ENCODE measurements around the gene CFAP157.
"Not testable (repeated sequence)": the region's sequence is repeated elsewhere in the genome, so short reads cannot be mapped to it uniquely, and the experiment has no call there.

Gene CFAP157

DNA sequence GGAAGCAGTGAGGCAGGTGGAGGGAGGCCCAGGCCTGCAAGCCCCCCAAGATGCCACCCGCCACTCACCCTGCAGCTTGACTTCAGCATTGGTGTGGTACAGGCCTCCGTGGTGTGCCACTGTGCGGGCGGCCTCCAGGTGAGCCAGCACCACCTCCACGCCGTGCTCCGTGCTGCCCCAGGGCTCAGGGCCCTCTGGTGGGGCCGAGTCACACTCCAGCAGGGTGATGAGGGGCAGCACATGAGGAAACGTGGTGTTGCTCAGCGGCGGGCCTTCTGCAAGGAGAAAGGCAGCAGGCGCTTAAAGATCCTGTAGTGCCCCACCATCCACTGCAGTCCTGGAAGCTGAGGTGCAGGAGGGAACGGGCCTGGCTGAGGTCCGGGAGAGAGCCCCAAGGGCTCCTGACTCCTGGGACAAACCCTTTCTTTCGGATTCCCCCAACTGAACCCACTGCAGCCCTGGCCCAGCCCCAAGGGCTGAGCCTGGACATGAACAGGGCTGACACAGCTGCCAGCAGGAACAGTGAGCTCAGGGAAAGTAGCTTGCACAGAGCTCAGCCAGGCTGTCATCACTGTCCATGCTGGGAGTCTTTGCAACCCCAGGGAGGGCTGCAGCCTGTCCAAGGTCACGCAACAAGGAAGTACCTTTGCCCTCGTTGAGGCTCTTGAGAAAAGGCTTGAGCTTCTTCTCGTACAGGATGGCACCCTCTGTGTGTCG is 33.0 kb downstream of the CFAP157 start:
- DNase-seq, result peak; percentile 38

DNA sequence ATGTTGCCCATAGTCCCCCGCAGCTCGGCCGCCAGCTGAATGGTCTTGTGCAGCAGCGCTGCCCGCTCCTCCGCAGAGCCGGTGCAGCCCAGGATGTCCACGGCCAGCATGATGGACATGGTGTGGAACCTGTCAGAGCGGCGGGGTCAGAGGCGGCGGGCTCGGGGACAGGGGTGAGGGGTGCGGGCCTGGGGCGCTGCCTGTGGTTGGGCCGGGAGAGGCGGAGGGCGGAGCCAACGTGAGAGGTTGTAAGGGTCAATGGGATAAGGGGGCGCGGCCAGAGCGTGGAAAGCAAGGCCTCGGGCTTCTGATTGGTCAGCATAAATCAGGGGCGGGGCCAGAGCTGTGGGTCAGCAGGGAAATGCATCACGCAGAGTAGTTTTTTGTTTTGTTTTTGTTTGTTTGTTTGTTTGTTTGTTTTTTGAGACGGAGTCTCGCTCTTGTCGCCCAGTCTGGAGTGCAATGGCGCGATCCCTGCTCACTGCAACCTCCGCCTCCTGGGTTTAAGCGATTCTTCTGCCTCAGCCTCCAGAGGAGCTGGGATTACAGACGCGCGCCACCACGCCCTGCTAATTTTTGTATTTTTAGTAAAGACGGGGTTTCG is 35.1 kb downstream of the CFAP157 start:
- DNase-seq, result no peak

DNA sequence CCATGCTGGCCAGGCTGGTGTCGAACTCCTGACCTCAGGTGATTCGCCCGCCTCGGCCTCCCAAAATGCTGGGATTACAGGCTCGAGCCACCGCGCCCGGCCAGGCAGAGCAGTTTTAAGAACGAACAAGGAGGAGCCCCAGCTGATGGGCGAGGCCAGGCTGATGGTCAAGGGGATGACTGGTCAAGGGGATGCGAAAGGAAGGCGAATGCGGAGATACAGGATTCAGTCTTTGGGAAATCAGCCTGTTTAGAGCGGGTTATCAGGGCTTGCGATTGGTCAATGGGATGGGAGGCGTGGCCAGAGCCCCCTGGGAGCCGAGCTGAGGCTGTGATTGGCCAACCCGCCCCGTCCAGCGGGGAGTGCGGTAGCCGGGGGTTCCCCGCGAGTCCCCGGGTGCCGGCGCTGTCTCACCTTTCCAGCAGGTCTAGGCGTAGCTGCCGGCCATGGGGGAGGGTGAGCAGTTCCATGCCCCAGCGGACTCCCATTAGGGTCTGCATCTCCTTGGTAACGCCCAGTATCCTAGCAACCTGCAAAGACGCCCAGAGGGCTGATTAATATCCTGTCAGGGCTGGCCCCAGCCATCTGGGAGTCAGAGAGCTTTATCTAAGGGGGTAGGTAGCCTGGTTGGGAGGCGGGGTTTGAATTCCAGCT is 35.8 kb downstream of the CFAP157 start:
- DNase-seq, result no peak

DNA sequence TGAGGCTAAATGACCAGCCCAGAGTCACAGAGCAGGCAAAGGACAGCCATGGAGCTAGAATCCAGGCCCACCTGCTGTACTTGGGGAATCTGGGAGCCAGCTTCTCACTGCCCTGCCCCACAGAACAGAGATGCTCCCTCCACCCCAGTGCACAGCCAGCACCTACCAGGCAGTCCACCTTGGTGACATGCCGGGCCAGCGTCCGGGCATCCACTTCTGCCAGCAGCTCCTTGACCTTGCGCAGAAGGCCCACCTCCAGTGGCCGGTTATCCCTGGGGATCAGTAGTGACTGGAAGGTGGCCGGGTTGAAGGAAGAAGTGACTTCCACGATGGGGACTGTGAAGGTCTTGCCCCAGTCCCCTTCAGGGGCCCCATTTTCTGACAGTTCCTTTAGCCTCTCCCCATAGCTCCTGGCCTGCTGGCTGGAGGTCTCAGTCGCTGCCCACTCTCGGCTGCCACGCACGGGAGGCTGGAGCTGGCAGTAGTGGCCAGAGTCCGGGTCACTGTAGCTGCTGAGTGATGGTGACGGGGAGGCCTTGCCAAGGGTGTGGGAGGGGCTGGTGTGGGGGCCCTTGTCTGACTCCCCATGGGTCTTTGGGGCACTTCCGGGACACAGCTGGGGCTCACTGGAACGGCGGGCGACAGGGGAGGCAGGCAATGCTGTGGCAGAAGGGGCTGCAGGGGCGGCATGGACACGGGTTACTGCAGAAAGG is 37.8 kb downstream of the CFAP157 start:
- DNase-seq, result no peak

DNA sequence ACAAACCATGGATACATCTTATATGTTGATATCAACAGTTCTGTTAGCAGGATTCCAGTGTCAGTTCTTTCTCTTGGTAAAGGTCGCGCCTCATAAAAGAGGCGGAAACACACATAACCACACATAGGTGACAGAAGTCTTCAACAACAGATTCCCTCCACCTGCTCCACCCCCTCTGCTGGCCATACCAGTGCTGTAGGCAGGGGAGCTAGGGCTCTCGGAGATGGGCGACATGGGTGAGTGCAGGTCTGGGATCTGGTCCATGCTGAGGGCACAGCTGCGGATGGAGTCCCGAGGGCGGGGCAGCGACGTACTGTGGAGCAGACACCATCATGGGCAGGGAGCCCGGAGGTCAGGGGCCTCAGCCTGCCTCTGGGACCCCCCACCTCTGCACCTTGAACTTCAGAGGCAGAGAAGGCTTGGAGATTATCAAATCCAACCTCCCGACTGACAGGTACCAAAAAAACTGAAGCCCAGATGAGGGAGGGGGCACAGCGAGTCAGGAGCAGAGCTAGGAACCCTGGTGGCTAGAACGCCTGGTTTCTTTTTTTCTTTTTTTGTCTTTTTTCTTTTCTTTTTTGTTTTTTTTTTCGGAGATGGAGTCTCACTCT is 40.3 kb downstream of the CFAP157 start:
- DNase-seq, result no peak

DNA sequence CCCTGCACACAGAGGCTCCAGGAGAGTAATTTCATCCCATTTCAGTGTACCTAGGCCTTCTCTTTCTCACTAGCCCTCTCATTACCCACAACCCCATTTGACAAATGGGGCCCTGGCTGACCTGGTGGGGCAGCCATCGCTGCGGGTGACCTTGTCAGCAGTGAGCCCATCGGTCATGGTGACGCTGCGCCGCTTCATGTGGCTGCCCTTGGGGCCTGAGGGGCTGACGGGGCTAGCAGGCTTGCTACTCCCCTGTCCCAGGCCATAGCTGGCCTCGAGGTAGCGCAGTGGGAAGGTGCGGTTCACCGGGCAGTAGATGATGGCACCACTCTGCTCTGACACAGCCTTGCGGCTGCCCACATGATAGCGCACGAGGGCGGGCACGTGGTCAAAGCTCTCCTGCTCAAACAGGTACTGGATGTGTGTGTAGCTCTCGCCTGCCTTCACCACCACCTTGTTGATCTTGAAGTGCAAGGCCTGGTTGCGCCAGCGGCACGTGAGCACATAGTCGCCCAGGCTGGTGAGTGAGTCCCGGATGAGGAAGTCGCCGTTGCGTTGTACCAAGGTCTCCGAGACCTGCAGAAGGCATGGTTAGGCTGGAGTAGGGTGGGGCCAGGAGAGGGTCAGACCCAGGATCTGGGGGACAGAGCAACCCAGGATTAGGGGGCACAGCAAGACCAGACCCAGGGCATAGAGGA is 42.5 kb downstream of the CFAP157 start:
- DNase-seq, result no peak

DNA sequence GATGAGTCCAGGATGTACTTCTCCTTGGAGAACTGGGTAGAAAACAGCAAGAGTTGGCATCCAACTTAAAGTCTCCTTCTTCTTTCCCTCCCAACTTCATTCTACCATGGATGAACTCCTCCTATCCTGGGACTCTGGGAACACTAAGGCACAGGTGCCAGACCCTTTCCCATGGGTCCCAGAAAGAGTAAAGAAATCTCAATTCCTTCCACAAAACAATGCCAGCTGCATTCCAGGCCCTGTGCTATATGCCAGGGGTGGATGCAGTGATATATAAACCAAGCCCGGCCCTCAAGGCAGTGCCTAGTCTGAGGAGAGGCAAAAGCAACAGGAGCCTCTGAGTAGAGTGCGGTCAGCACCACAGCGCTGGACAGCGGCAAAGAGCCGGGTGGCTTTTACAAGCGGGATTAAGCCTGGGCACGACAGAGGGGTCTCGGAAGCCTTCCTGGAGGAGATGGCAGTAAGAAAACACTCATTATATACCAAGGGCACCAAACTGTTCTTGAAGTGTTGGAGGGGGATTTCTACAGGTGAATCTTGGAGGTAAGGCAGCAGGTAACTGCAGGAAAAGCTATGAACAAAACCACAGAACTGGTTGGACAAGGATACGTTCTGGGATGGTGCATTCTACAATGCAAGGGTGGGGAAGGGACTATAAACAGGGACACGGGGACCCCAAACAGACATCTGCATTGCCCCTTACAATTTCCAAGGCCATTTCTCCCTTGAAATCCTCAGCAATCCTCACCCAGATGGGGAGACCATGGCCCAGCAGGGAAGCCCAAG is 44.7 kb downstream of the CFAP157 start:
- DNase-seq, result no peak

DNA sequence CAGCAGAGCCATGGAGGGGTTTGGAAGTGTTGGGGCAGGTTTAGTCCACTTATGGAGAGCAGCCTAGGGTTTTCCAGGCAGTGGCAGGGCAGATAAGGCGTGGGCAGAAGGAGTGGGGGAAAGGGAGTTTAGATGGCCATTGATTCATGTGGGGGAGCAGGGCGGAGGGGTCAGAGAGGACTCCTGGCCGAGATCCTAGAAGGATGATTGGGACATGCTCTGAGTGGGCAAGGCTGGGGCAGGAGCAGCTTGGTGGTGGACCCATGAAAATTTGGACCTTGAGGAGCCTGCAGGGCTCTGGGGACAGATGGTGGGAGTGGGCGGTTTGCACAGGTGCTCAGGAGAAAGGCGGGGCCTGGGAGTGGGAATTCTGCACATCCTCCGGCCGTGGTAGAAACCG is 46.4 kb downstream of the CFAP157 start:
- no peak for DNase-seq

DNA sequence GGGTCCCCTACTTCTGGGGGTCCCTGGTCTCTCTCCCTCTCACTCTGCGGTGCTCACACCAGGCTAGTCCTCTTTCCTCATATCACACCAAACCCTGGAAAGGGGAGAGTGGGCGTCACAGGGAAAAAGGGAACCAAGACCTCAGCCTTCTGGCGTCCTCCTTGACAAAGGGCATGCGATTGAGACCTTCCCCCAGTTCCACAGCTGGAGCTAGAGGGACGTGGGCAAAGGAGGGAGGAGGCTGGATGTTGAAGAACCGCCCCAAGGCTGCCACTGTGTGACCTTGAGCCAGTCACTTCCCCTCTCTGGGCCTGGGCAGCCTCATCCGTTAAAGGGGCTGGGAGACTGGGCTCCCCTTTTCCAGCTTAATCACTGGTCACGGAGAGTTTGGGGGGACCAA is 46.8 kb downstream of the CFAP157 start:
- DNase-seq, result peak; percentile 41

DNA sequence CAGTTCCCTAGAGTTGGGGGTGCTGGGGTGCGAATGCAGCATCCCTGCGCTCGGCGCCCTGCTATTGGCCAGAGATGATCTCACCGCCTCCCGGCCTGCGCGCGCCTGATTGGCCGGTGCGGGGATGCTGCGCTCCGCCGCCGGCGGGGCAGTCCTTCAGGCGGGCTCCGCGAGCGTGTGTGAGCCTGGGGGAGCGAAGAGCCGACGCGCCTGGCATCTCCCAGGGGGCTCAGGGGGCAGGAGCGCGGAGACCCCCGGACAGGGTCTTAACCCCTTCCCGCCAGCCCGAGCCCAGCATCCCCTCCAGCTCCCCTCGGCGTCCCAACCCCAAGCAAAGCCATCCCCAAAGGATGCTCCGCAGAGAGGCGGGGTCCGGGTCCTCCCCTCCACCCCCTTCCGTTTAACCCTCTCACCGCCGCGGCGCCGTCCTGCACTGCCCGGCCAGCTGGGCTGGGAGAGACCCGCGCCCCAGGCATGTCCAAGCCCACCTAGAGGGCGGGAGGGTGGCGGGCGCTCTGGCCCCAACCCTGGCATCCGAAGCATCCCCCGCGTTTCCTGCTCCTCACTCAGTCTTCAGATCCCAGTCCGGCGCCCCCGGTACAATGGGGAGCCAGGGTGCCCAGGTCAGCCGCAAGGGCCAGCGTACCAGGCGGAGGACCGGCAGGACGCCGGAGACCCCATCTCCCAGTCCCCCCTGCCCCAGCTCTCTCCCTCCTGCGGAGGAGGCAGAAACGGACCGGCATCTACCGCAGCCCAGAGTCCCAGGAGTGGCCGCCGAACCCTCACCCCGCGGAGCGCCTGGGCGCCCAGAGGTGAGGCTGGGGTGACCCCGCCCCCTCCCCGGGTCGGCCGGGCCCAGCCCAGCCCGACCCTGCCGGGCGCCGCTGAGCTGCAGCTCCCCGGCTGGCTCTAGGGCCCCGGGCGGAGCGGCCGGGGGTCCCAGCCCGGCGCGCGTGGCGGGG is 47.6 kb downstream of the CFAP157 start:
- no peak for DNase-seq

DNA sequence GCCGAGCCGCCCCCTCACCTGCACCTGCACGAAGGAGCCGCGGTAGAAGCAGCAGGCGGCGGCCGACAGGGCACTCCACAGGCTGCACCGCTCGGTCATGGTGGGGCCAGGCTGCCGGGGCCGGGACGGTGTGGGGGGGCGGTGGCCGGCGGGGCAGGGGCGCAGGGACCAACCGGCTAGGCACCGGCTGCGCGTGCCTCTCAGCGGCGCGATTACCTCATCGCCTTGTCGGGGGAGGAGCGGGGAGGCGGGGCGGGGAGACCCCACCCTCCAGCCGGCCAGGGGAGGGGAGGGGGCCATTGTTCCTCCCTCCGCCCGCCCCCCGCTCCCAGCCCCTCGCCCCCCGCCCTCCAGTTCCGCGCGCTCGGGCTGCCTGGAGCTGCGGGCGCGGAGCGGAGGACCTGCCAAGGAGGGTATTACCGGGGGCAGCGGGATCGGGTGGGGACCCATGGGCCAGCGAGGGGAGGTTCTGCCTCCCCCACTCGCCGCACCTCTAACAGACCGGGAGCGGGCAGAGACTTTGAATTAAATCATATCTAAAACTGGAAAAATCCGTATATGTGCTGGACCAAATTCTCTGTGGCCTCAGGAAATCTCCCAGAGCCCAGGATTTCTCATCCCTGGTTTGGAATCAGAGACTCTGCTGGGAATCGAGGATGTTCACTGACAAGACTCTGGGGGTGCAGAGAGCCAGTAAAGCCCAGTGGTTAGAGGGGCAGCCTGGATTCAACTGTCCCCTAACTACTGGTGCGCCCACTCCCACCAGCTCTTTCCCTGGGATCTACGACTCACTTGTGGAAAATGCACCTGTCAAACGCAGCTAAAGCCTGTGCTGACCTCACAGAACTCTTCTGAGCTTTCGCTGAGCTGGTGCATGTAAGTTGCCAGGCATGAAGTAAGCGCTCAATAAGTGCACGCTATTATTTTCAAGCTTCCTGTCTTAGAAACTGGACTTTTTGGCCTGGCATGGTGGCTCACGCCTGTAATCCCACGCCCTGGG is 48.6 kb downstream of the CFAP157 start:
- DNase-seq, result no peak

DNA sequence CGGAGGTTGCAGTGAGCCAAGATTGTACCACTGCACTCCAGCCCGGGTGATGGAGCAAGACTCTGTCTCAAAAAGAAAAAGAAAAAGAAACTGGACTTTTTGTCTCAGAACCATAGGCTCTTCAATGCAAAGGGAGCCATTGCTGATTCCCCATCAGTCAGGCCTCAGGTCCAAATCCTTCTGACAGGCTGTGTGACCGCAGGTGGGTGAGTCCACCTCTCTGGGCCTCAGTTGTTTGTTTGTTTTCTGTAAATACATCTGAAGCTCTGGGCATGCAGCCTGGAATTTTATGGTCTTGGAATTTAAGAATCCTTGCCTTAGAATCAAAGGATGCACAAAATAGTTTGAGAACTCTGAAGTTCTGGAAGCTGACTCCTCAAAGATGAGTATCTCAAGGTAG is 49.4 kb downstream of the CFAP157 start:
- DNase-seq, result no peak

DNA sequence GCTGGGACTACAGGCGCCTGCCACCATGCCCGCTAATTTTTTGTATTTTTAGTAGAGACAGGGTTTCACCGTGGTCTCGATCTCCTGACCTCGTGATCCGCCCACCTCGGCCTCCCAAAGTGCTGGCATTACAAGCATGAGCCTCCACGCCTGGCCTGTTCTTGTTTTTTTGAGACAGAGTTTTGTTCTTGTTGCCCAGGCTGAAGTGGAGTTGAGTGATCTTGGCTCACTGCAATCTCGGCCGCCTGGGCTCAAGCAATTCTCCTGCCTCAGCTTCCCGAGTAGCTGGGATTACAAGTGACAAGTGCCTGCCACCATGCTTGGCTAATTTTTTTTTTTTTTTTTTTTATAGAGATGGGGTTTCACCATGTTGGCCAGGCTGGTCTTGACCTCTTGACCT is 50.0 kb downstream of the CFAP157 start:
- DNase-seq, result not testable (repeated sequence)

DNA sequence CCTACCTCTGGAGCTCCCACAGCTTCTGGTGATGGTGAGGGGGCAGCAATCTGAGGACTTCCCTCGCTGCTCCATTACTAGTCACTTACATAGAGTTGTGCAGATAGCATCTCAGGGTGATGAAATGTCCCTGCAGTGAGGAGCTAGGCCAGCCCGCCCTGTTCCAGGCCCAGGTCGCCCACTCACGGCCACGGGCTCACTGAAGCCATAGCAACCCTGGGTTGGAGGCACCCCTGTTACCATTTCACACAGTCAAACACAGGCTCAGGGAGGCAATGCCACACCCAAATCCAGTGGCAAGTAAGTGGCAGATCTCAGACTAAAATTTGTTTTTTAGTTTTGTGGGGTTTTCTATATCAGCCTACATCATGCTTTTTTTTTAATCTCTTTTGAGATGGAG is 52.1 kb downstream of the CFAP157 start:
- no peak for DNase-seq

DNA sequence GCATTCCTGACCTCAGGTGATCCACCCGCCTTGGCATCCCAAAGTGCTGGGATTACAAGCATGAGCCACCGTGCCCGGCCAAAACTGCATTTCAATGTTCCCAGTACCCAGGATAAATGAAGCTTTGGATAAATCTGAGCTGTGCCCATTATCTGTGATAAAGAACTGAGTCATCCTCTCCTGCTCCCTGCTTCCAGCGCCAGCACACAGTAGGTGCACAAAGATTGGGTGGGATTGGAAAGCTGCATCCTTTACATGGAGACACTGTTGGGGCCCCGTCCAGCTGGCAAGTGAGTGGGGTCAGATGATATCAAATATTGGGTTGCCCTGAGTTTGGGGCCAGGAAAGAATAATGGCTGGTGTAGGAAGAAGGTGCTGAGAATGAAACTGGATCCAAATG is 54.3 kb downstream of the CFAP157 start:
- no peak for DNase-seq

DNA sequence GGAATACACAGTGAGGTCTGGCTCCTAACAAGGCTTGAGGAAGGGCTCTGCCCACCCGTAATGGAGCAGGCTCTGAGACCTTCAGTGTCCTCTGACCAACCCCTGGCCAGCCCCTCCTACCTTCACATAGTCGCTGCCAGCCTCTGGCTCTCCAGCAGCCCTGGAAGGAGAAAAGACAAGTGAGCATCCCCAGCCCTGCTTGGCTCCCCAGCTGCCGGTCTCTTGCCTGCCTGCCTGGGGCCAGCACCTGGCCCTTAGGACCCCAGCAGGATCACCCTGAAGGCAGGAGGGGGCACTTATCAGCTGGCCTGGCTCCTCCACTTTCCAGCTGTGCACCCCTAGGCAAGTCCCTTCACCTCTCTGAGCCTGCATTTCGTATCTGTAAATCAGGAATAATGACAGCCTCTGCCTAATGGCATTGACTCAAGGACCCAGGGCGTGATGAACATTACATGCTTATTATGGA is 54.7 kb downstream of the CFAP157 start:
- DNase-seq, result no peak

DNA sequence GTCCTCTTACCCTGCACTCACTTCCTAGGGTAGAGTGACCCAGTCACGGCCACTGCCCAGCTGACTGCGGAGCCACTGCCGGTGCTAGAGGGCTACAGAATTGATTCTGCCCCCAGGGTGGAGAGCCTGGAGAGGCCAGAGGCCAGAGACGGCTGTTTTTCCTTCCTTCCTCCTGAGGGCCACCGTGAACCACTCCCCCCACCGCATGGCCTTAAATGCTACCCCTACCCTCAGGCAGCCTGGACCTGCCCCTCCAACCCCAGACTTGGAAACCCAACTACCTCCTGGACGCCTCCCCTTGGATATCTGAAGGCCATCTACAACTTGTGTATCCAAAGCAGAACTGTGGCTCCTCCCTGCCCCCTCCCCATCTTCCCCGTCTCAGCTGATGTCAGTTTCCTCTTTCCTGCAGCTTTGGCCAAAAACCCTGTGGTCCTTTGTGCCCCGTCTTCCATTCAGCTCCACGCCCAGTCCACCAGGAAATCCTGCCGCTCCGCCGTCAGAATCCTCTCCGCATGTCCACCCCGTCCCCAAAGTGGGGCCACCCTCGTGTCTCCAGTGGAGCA is 55.4 kb downstream of the CFAP157 start:
- peak; percentile 50 for DNase-seq

DNA sequence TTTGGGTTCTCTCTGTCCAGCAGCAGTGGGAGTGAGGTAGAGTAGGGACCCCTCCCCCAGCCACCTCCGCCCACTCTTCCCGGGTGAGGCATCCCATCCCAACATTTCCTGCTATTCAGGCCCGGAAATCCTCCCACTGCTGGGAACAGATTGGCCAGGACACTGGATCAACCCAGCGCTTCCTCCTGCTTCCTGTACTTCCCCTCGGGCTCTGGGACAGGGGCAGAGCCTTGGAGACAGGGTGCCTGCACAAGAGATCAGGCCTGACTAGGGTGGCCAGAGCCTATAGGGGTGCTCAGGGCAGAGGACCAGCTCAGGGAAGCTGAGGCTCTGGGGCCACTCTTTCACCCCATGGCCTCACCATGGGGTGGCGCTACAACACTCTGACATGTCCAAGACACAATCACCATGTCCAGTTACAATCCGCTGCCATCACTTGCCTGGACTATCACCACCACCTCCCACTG is 57.2 kb downstream of the CFAP157 start:
- DNase-seq, result peak; percentile 72

DNA sequence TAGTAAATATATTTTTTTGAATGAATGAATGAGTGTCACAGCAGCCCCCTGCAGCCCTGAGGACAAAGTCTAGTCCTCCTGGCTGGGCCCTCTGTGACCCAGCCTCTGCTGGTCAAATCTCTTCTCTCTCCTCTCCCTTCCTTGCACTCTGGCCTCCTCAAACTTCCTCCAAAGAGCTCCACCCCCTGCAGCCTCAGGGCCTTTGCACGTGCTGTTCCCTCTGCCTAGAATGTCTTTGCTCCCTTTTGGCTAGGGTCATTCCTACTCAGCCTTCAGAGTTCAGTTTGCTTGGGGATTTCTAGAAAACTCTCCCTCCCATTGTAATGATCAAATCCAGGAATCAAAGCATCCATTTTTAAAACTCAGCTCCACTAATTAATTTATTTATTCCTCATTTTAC is 58.6 kb downstream of the CFAP157 start:
- DNase-seq, result no peak

Measured in inflammatory macrophage treated with lipopolysaccharide for 4 hours (primary cell).